ENCODE measurements around the gene PFKL. TPM values are rescaled to one million over a fixed set of nuclear protein-coding genes. Genes with fewer than 3 reads are reported as not detected.

Gene PFKL
- total and polyA plus RNA-seq, 2 of the 8 experiments (the other 6 are each of a cell fraction or from before 2014, with no cell fraction given), result 80.2 to 82.3 TPM

DNA sequence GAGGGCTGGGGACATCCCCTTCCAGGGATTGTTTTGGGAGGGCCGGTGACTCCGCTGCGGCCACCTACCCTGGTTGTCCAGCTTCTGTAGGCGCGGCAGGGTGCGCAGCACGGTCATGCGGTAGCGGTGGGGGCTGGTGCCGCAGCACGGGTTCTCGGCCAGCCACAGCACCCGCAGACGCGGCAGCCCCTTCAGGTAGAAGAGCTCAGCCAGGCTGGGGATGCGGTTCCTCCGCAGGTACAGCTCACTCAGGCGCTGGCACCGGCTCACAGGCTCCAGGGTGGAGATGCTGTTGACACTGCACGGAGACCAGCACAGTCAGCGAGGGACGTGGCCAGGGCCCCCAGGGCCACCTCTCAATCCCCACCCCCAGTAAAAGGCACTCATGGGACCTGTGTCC is 33.1 kb downstream of the PFKL start:
- peaks cover 0 to 6% of the 10 kb centered on the region in 2 experiments for H4K20me1 ChIP-seq (replicated peaks in 1 of 2; ENCODE audit: control insufficient read depth in 1 of 2, insufficient read depth in 2 of 2, low read length in 2 of 2)
- no peak overlapping the region for H2BK15ac ChIP-seq (ENCODE audit: low read length)
- ChIA-PET POLR2A (ENCODE audit: partially characterized antibody) (interaction anchor here (0.8 to 3.7 kb wide), 5 partner anchors 9 to 18 kb away, joined by 3 to 11 read pairs (median 5); no protein-coding TSS in a partner anchor), CTCF (ENCODE audit: partially characterized antibody) (interaction anchor here (0.5 to 1.4 kb wide), 7 partner anchors 11 to 105 kb away, joined by 3 to 4 read pairs (median 3); no protein-coding TSS in a partner anchor)
- FAIRE-seq, result no peak
- no peak overlapping the region for H3K4me2 ChIP-seq (ENCODE audit: insufficient read depth in 1 of 2, low read depth in 2 of 2, low read length in 2 of 2)
- H4K91ac ChIP-seq (replicated peaks; ENCODE audit: insufficient read length, low read length), result no peak overlapping the region
- no peak overlapping the region for H3K56ac ChIP-seq (replicated peaks; ENCODE audit: insufficient read length, low read depth, low read length)
- no peaks in the 10 kb centered on the region for H3K9me3 ChIP-seq (ENCODE audit: insufficient read depth in 2 of 2, low read depth in 1 of 2, low read length in 1 of 2)
- H3K4ac ChIP-seq (replicated peaks; ENCODE audit: insufficient read length, low read depth, low read length), result no peak overlapping the region
- no peak overlapping the region for H4K8ac ChIP-seq (ENCODE audit: extremely low read depth, insufficient read depth, low read length)
- no peak overlapping the region for H2BK12ac ChIP-seq (ENCODE audit: low read depth, low read length)
- no peaks in the 10 kb centered on the region for H3K79me2 ChIP-seq (ENCODE audit: control insufficient read depth in 1 of 2, insufficient read depth in 2 of 2, low read length in 2 of 2)
- no peak overlapping the region for H3K18ac ChIP-seq (ENCODE audit: extremely low read depth, low read length)
- no peak overlapping the region for H3K9ac ChIP-seq (replicated peaks in 1 of 4; ENCODE audit: extremely low read depth in 1 of 4, low read depth in 3 of 4, low read length in 3 of 4)
- no peak overlapping the region for H2BK5ac ChIP-seq (ENCODE audit: low read depth, low read length)
- H3K23ac ChIP-seq (ENCODE audit: insufficient read length), result no peak overlapping the region
- no peak overlapping the region for H3K4me3 ChIP-seq (ENCODE audit: extremely low read depth in 1 of 4, insufficient read depth in 2 of 4, low read depth in 3 of 4, low read length in 4 of 4)
- no peaks in the 10 kb centered on the region for H3K23me2 ChIP-seq (ENCODE audit: low read depth, low read length)
- 0 out of 7 replicates have a peak, but pooled peaks cover 0 to 1% (median 0%) of the 10 kb centered on the region in 4 experiments for H3K4me1 ChIP-seq (replicated peaks in 1 of 4; ENCODE audit: control insufficient read depth in 3 of 4, insufficient read depth in 4 of 4, low read length in 3 of 4)
- no peak for DNase-seq (ENCODE audit: low read depth in 1 of 2, low spot score in 2 of 2)
- H2AFZ ChIP-seq (ENCODE audit: low read length), result no peak overlapping the region
- H3K79me1 ChIP-seq (ENCODE audit: low read depth, low read length), result no peaks in the 10 kb centered on the region
- H2BK120ac ChIP-seq (replicated peaks; ENCODE audit: low read depth, low read length), result no peak overlapping the region
- 0 out of 2 replicates have a peak overlapping the region, but pooled peaks have one; percentile 6 for H2AK5ac ChIP-seq (ENCODE audit: low read depth, low read length)
- no peak overlapping the region for H3K14ac ChIP-seq (ENCODE audit: insufficient read length)
- H3K27ac ChIP-seq (ENCODE audit: low read depth, low read length), result no peak overlapping the region
- H3K36me3 ChIP-seq (ENCODE audit: control insufficient read depth in 2 of 4, insufficient read depth in 4 of 4, low read length in 3 of 4), result peaks cover 0 to 4% (median 0%) of the 10 kb centered on the region in 4 experiments; a peak in 1 of 8 replicates
- H2BK20ac ChIP-seq (ENCODE audit: low read length), result no peak overlapping the region
- H3K27me3 ChIP-seq (replicated peaks in 1 of 4; ENCODE audit: control insufficient read depth in 3 of 4, extremely low read depth in 1 of 4, insufficient read depth in 3 of 4, low read length in 3 of 4), result no peaks in the 10 kb centered on the region
- WGBS, 2 experiments (ENCODE audit: extremely low coverage in 1 of 2, insufficient coverage in 1 of 2, insufficient read length in 1 of 2, insufficient replicate concordance in 2 of 2, low coverage in 1 of 2, low lambda C conversion rate in 2 of 2, missing lambda C conversion rate in 1 of 2), result 96% methylated on average over 10 of the region's 22 CpGs; no CpG with 5 or more reads in 1 of the 2 experiments
- no peak overlapping the region for H4K5ac ChIP-seq (ENCODE audit: insufficient read length, low read depth, low read length)
- TF ChIP-seq GABPA (IDR thresholded peaks at IDR 0.05; ENCODE audit: borderline replicate concordance, insufficient read depth, low read length), result no peak
- TF ChIP-seq CTCF (IDR thresholded peaks at IDR 0.05; ENCODE audit: control extremely low read depth in 1 of 3, insufficient read depth in 1 of 3, low read depth in 1 of 3, low read length in 3 of 3), result no peak
- TF ChIP-seq SRF (IDR thresholded peaks at IDR 0.05; ENCODE audit: low read depth, low read length), result no peak
- TF ChIP-seq YY1 (IDR thresholded peaks at IDR 0.05; ENCODE audit: low read depth, low read length), result no peak
- no peak for TF ChIP-seq SP2 (IDR thresholded peaks at IDR 0.05; ENCODE audit: low read length)
- no peak for TF ChIP-seq TAF1 (IDR thresholded peaks at IDR 0.05; ENCODE audit: low read depth, low read length)
- TF ChIP-seq CHD1 (IDR thresholded peaks at IDR 0.05; ENCODE audit: low read depth, low read length), result no peak
- TF ChIP-seq JUN (IDR thresholded peaks at IDR 0.05; ENCODE audit: low read depth, low read length), result no peak
- no peak for TF ChIP-seq TAF7 (optimal IDR thresholded peaks at IDR 0.05; ENCODE audit: borderline replicate concordance, low read depth, low read length)
- TF ChIP-seq, protein P1, sequence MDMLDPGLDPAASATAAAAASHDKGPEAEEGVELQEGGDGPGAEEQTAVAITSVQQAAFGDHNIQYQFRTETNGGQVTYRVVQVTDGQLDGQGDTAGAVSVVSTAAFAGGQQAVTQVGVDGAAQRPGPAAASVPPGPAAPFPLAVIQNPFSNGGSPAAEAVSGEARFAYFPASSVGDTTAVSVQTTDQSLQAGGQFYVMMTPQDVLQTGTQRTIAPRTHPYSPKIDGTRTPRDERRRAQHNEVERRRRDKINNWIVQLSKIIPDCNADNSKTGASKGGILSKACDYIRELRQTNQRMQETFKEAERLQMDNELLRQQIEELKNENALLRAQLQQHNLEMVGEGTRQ (IDR thresholded peaks at IDR 0.05; ENCODE audit: low read length), result no peak
- TF ChIP-seq BACH1 (IDR thresholded peaks at IDR 0.05; ENCODE audit: low read length), result no peak

Data from H1 (cell line).